PC-3 (cell line): Measurements from ENCODE around the gene TRAPPC2. TPM values are rescaled to one million over a fixed set of nuclear protein-coding genes. Genes with fewer than 3 reads are reported as not detected.

Experiments used
- ATAC-seq: fragments of 200-7000 bp; cut with Tn5 transposase; 2 replicates; pipeline ENCODE4 v1.9.1; 2020; ENCODE audit warnings: mild to moderate bottlenecking, moderate library complexity
- BruUV-seq: library from RNA; stranded (reverse); fragments of 400-500 nt; replicated peaks from 2 replicates; lab custom pipeline; 2021; lab: Mats Ljungman, UMichigan
- CTCF ChIA-PET: fragments of 300-600 bp; sonication (Branson Sonifier 250); formaldehyde crosslinking; loops from one replicate; lab custom pipeline; 2022; ENCODE audit warnings: antibody characterized with exemption; lab: Charles Lee
- POLR2A ChIA-PET: fragments of 300-600 bp; sonication (Branson Sonifier 250); formaldehyde crosslinking; loops from one replicate; lab custom pipeline; 2022; ENCODE audit warnings: antibody characterized with exemption; ENCODE audit not compliant: unreplicated experiment; lab: Charles Lee
- DNase-seq: peaks from one replicate; pipeline ENCODE4 v3.0.0-alpha.2; 2015
- H2AFZ ChIP-seq: fragments of 300-600 bp; sonication (generic); 2 replicates; pipeline ENCODE4 v1.6.0; 2016; ENCODE audit warnings: antibody characterized with exemption, low read length
- H3F3A ChIP-seq: fragments of 300-600 bp; sonication (generic); one replicate; pipeline ENCODE4 v1.6.0; 2017; ENCODE audit warnings: antibody characterized with exemption, low read length, control low read depth, mild to moderate bottlenecking; ENCODE audit not compliant: unreplicated experiment
- H3K27ac ChIP-seq: fragments of 300-600 bp; sonication (generic); 2 replicates; pipeline ENCODE4 v1.5.1; 2016; ENCODE audit warnings: mild to moderate bottlenecking, low read length
- H3K27me3 ChIP-seq: fragments of 300-600 bp; sonication (generic); 2 replicates; pipeline ENCODE4 v1.6.1; 2016; ENCODE audit warnings: low read length, mixed read lengths
- H3K36me3 ChIP-seq: fragments of 300-600 bp; sonication (generic); 2 replicates; pipeline ENCODE4 v1.6.1; 2016; ENCODE audit warnings: low read depth, mixed run types, low read length, mixed read lengths
- H3K4me1 ChIP-seq: fragments of 300-600 bp; sonication (generic); 2 replicates; pipeline ENCODE4 v1.5.1; 2016; ENCODE audit warnings: low read length; ENCODE audit not compliant: insufficient read depth
- H3K4me2 ChIP-seq: fragments of 300-600 bp; sonication (generic); 2 replicates; pipeline ENCODE4 v1.6.0; 2016; ENCODE audit warnings: low read length
- H3K4me3 ChIP-seq: fragments of 300-600 bp; sonication (generic); 2 replicates; pipeline ENCODE4 v1.5.1; 2016; ENCODE audit warnings: mild to moderate bottlenecking, low read length, mixed read lengths
- H3K79me2 ChIP-seq: fragments of 300-600 bp; sonication (generic); 2 replicates; pipeline ENCODE4 v1.6.1; 2017; ENCODE audit warnings: low read length, mixed read lengths
- H3K9ac ChIP-seq: fragments of 300-600 bp; sonication (generic); 2 replicates; pipeline ENCODE4 v1.6.0; 2016; ENCODE audit warnings: mild to moderate bottlenecking, low read length
- H3K9me2 ChIP-seq: fragments of 300-600 bp; sonication (generic); replicated peaks from 2 replicates; pipeline ENCODE4 v1.6.1; 2016; ENCODE audit warnings: mixed run types, low read length, mixed read lengths
- H3K9me3 ChIP-seq: fragments of 300-600 bp; sonication (generic); 2 replicates; pipeline ENCODE4 v1.6.1; 2016; ENCODE audit warnings: low read length, mixed read lengths
- H4K20me1 ChIP-seq: fragments of 300-600 bp; sonication (generic); 2 replicates; pipeline ENCODE4 v1.6.1; 2016; ENCODE audit warnings: low read length, mixed read lengths
- EZH2 ChIP-seq: fragments of 300-600 bp; sonication (generic); IDR thresholded peaks from one replicate; pipeline ENCODE4 v1.6.1; 2017; ENCODE audit warnings: antibody characterized with exemption, mild to moderate bottlenecking, low read length; ENCODE audit not compliant: unreplicated experiment
- EZH2phosphoT487 ChIP-seq: fragments of 300-600 bp; sonication (generic); IDR thresholded peaks from 2 replicates; pipeline ENCODE4 v1.6.1; 2018; ENCODE audit warnings: mild to moderate bottlenecking, antibody characterized with exemption, low read length, borderline replicate concordance
- intact Hi-C: fragments of 100-400 bp; cut with micrococcal nuclease; formaldehyde crosslinking; loops from 2 replicates; pipeline ENCODE4 v1.9.0; 2023
- total RNA-seq: library from RNA; depleted of rRNA; stranded (reverse); fragments of >200 nt; gene quantifications from 2 replicates; pipeline ENCODE4 v1.2.3, GENCODE V29; 2014
- TF ChIP-seq, protein P1 (sequence below): fragments of 300-600 bp; sonication (generic); conservative IDR thresholded peaks from 2 replicates; pipeline ENCODE4 v1.5.1; 2017; ENCODE audit warnings: antibody characterized with exemption, low read depth, mild to moderate bottlenecking, low read length

The TRAPPC2 gene
- total RNA-seq, 1 experiment from 2014 or later, result 7.9 TPM

DNA sequence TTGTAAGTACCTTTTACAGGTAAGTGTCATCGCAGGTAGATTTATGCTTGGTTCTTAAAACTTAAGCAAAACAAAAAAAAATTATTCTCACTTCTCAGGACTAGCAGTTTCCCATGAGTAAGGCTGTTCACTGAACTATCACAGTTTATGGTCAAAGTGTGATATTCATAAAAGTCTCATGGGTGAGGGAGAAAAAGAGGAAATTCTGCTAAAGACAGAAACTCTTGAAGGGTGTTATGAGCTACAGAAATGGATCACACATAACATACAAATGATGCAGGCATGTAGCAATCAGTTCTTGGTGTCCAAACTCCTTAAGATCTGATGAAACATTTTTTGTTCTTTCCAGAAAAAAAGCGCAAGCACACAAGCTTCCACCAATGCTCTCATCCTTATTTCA, 37.0 kb downstream of the TRAPPC2 start:
- DNase-seq (no peak), ATAC-seq (no peak)
- H3K9ac ChIP-seq, result no peak overlapping the region
- no peaks in the 10 kb centered on the region for H3K36me3 ChIP-seq
- no peak overlapping the region for H2AFZ ChIP-seq
- H3K4me1 ChIP-seq, result 0 out of 2 replicates have a peak, but pooled peaks cover 4% of the 10 kb centered on the region
- H3K27me3 ChIP-seq, result no peaks in the 10 kb centered on the region
- H3K79me2 ChIP-seq, result peaks cover 83% of the 10 kb centered on the region
- no peaks in the 10 kb centered on the region for H3F3A ChIP-seq
- TF ChIP-seq EZH2, result no peak
- TF ChIP-seq, protein P1, sequence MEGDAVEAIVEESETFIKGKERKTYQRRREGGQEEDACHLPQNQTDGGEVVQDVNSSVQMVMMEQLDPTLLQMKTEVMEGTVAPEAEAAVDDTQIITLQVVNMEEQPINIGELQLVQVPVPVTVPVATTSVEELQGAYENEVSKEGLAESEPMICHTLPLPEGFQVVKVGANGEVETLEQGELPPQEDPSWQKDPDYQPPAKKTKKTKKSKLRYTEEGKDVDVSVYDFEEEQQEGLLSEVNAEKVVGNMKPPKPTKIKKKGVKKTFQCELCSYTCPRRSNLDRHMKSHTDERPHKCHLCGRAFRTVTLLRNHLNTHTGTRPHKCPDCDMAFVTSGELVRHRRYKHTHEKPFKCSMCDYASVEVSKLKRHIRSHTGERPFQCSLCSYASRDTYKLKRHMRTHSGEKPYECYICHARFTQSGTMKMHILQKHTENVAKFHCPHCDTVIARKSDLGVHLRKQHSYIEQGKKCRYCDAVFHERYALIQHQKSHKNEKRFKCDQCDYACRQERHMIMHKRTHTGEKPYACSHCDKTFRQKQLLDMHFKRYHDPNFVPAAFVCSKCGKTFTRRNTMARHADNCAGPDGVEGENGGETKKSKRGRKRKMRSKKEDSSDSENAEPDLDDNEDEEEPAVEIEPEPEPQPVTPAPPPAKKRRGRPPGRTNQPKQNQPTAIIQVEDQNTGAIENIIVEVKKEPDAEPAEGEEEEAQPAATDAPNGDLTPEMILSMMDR, result no peak
- TF ChIP-seq EZH2phosphoT487, result no peak
- ChIA-PET CTCF (no interaction called here), POLR2A (no interaction called here)
- BruUV-seq, result no TSS peak
- no peaks in the 10 kb centered on the region for H3K9me3 ChIP-seq
- no peak overlapping the region for H3K4me2 ChIP-seq
- intact Hi-C loops, result no loop called here
- H3K4me3 ChIP-seq, result no peak overlapping the region
- peaks cover 22% of the 10 kb centered on the region; the same call in 1 of the 2 replicates for H4K20me1 ChIP-seq
- H3K9me2 ChIP-seq, result no peaks in the 10 kb centered on the region
- H3K27ac ChIP-seq, result no peak overlapping the region

DNA sequence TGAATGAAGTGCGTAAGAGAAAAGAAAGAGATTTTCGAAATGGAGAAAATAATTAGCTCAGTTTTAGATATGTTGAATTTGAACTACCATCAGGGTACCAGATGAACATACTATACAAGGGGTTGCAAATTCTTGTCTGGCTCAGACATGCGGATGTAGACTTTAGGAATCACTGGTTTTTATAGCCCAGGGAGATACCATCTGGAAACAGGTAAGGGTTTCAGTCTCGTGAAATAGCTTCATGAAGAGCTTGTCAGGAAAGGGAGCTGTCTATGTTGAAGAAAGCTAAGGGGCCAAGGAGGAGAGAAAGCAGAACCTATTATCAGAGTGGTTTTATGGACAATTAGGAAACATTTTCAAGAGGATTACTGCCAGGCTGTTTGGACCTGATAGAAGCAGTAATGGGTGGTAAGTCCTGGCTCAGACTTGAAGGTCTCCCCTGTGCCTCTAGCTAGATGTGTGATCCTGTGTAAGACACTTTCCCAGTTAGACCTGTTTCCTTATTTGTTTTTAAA, 38.8 kb downstream of the TRAPPC2 start:
- intact Hi-C loops, result no loop called here

DNA sequence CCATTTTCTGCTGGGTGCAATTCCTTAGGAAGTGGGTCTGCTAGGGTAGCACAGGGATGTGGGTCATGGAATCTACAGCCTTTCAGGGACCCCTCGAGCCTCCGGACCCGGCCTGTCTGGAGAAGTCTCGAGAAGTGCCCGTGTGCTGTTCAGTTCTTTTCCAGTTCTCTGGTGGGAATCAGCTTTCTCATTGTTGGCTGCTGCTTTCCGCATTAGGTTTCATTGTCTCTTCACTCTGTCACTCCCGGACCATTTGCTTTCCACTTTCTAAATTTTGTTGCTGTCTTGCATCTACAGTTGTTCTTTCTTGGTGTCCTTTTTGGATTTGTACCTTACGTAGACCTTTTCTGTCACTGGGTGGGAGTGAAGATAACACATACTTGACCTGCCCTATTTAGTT, 39.4 kb downstream of the TRAPPC2 start:
- Histone ChIP-seq H3K9me2 (no peaks in the 10 kb centered on the region), H3K27ac (no peak overlapping the region), H3K4me2 (no peak overlapping the region), H3K4me3 (no peak overlapping the region), H3K79me2 (peaks cover 94% of the 10 kb centered on the region), H3K27me3 (no peaks in the 10 kb centered on the region), H4K20me1 (peaks cover 33% of the 10 kb centered on the region; the same call in 1 of the 2 replicates), H3K4me1 (peaks cover 15% of the 10 kb centered on the region), H2AFZ (no peak overlapping the region), H3K36me3 (no peaks in the 10 kb centered on the region), H3F3A (no peaks in the 10 kb centered on the region), H3K9me3 (no peaks in the 10 kb centered on the region), H3K9ac (no peak overlapping the region)
- CTCF ChIA-PET, result no interaction called here
- intact Hi-C loops, result no loop called here
- DNase-seq (no peak), ATAC-seq (no peak)
- BruUV-seq, result no TSS peak
- POLR2A ChIA-PET, result no interaction called here
- TF ChIP-seq, protein P1, result no peak
- TF ChIP-seq EZH2phosphoT487 (no peak), EZH2 (no peak)

More for the DNA sequence above, 38.8 kb downstream of the TRAPPC2 start:
- Histone ChIP-seq H3K4me1 (peaks cover 10% of the 10 kb centered on the region), H3K4me3 (no peak overlapping the region), H3K36me3 (no peaks in the 10 kb centered on the region), H3K27ac (no peak overlapping the region), H3F3A (no peaks in the 10 kb centered on the region), H3K79me2 (peaks cover 93% of the 10 kb centered on the region), H3K9me2 (no peaks in the 10 kb centered on the region), H3K27me3 (no peaks in the 10 kb centered on the region), H2AFZ (no peak overlapping the region), H3K9ac (no peak overlapping the region), H3K4me2 (no peak overlapping the region), H3K9me3 (no peaks in the 10 kb centered on the region), H4K20me1 (peaks cover 26% of the 10 kb centered on the region; the same call in 1 of the 2 replicates)
- TF ChIP-seq EZH2, result no peak
- TF ChIP-seq EZH2phosphoT487, result no peak
- TF ChIP-seq, protein P1, result no peak
- ChIA-PET CTCF (no interaction called here), POLR2A (interaction anchor here (0.6 kb wide), 1 partner anchor 32 kb away, joined by 3 read pairs; no protein-coding TSS in a partner anchor)
- BruUV-seq, result no TSS peak
- DNase-seq (no peak), ATAC-seq (no peak)
